Measurements from ENCODE around the gene EMP1. TPM values are rescaled to one million over a fixed set of nuclear protein-coding genes. Genes with fewer than 3 reads are reported as not detected.

The EMP1 gene
- total RNA-seq, 2 donors from 2014 or later = 295 to 1,389 TPM

- H3K36me3 ChIP-seq = no peaks in the 10 kb centered on the region
- H3K27me3 ChIP-seq (replicated peaks; ENCODE audit: insufficient read depth) = no peaks in the 10 kb centered on the region
- DNase-seq (ENCODE audit: low spot score) = no peak
- no peak for ATAC-seq (ENCODE audit: insufficient number of reproducible peaks, low FRiP score, low read depth)
- H3K9me3 ChIP-seq = no peaks in the 10 kb centered on the region
- no peaks in the 10 kb centered on the region for H3K4me1 ChIP-seq (ENCODE audit: control insufficient read depth in 1 of 2, low read depth in 2 of 2)
- H3K27ac ChIP-seq = no peak overlapping the region
- TF ChIP-seq CTCF (IDR thresholded peaks at IDR 0.05) = no peak
- no peak overlapping the region for H3K4me3 ChIP-seq
Measured at GRCh38 chr12:13242936-13243335, 46.4 kb downstream of the EMP1 start.

GRCh38 chr12:13243516-13244070, 47.1 kb downstream of the EMP1 start:
- no peaks in the 10 kb centered on the region for H3K4me1 ChIP-seq (ENCODE audit: control insufficient read depth in 1 of 2, low read depth in 2 of 2)
- H3K9me3 ChIP-seq = no peaks in the 10 kb centered on the region
- no peaks in the 10 kb centered on the region for H3K36me3 ChIP-seq
- no peak for TF ChIP-seq CTCF (IDR thresholded peaks at IDR 0.05)
- no peak overlapping the region for H3K4me3 ChIP-seq
- no peak overlapping the region for H3K27ac ChIP-seq
- ATAC-seq (ENCODE audit: insufficient number of reproducible peaks, low FRiP score, low read depth) (no peak), DNase-seq (ENCODE audit: low spot score) (no peak)
- no peaks in the 10 kb centered on the region for H3K27me3 ChIP-seq (replicated peaks; ENCODE audit: insufficient read depth)

DNA sequence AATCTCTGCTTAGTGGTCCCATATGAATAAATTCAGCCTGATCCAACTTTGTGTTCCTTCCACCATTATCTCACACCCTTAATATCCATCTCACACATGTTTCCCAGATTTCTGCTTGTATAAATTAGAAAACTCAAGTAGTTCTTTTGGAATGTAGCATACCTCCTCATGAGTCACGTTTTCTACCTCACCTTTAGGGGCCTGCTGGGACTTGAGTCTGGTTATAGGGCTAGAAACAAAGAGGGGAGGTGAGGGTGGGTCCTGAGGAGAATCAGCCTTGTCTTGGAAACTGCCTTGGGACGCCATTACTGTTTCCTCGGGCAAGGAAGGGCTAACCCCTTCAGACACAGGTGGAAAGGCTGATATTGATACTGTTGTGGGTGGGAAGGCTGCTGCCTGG, 51.1 kb downstream of the EMP1 start:
- DNase-seq (ENCODE audit: low spot score) = no peak
- Histone ChIP-seq H3K27ac (no peak overlapping the region), H3K36me3 (no peaks in the 10 kb centered on the region), H3K4me3 (no peak overlapping the region), H3K4me1 (ENCODE audit: control insufficient read depth in 1 of 2, low read depth in 2 of 2) (no peaks in the 10 kb centered on the region), H3K9me3 (no peaks in the 10 kb centered on the region), H3K27me3 (replicated peaks; ENCODE audit: insufficient read depth) (no peaks in the 10 kb centered on the region)
- TF ChIP-seq CTCF (IDR thresholded peaks at IDR 0.05) = no peak
- ATAC-seq (ENCODE audit: insufficient number of reproducible peaks, low FRiP score, low read depth) = no peak

GRCh38 chr12:13248964-13249363, 52.4 kb downstream of the EMP1 start:
- Histone ChIP-seq H3K27me3 (replicated peaks; ENCODE audit: insufficient read depth) (no peaks in the 10 kb centered on the region), H3K4me1 (ENCODE audit: control insufficient read depth in 1 of 2, low read depth in 2 of 2) (no peaks in the 10 kb centered on the region), H3K4me3 (no peak overlapping the region), H3K9me3 (no peaks in the 10 kb centered on the region), H3K36me3 (no peaks in the 10 kb centered on the region), H3K27ac (no peak overlapping the region)
- TF ChIP-seq CTCF (IDR thresholded peaks at IDR 0.05) = no peak
- no peak for ATAC-seq (ENCODE audit: insufficient number of reproducible peaks, low FRiP score, low read depth)
- DNase-seq (ENCODE audit: low spot score) = no peak

- no peaks in the 10 kb centered on the region for H3K36me3 ChIP-seq
- no peak overlapping the region for H3K4me3 ChIP-seq
- no peaks in the 10 kb centered on the region for H3K27me3 ChIP-seq (replicated peaks; ENCODE audit: insufficient read depth)
- no peaks in the 10 kb centered on the region for H3K9me3 ChIP-seq
- ATAC-seq (ENCODE audit: insufficient number of reproducible peaks, low FRiP score, low read depth) = no peak
- H3K27ac ChIP-seq = no peak overlapping the region
- TF ChIP-seq CTCF (IDR thresholded peaks at IDR 0.05) = no peak
- DNase-seq (ENCODE audit: low spot score) = no peak
- H3K4me1 ChIP-seq (ENCODE audit: control insufficient read depth in 1 of 2, low read depth in 2 of 2) = no peaks in the 10 kb centered on the region
Measured at GRCh38 chr12:13250416-13250815, 53.9 kb downstream of the EMP1 start.
